ENCODE measurements around the gene CLEC4E.

DNA sequence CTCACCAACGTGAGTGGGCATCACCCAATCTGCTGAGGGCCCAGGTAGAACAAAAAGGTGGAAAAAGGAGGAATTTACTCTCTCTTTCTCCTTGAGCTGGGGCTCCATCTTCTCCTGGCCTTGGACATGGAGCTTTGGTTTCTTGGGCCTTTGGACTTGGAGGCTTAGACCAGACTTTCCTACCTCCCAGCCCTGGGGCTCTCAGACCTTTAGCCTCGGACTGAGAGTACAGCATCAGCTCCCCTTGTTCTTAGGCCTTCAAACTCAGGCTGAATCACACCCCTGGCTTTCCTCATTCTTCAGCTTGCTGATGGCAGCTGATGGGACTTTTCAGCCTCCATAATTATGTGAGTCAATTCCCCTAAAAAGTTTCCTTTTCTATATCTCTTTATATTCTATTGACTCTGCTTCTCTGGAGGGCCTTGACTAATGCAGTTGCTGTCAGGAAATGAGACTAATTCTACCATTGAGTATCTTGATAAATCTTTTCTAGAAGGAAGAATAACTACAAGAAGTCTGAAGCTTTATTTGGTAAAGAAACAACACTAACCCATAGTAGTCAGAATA, 15.9 kb upstream of the CLEC4E start:
- TF ChIP-seq, protein P1, sequence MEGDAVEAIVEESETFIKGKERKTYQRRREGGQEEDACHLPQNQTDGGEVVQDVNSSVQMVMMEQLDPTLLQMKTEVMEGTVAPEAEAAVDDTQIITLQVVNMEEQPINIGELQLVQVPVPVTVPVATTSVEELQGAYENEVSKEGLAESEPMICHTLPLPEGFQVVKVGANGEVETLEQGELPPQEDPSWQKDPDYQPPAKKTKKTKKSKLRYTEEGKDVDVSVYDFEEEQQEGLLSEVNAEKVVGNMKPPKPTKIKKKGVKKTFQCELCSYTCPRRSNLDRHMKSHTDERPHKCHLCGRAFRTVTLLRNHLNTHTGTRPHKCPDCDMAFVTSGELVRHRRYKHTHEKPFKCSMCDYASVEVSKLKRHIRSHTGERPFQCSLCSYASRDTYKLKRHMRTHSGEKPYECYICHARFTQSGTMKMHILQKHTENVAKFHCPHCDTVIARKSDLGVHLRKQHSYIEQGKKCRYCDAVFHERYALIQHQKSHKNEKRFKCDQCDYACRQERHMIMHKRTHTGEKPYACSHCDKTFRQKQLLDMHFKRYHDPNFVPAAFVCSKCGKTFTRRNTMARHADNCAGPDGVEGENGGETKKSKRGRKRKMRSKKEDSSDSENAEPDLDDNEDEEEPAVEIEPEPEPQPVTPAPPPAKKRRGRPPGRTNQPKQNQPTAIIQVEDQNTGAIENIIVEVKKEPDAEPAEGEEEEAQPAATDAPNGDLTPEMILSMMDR (IDR thresholded peaks at IDR 0.05): no peak
- no peak for TF ChIP-seq ZFX (IDR thresholded peaks at IDR 0.05; ENCODE audit: borderline replicate concordance)

All from 22Rv1 (cell line).